ENCODE measurements around the gene DPPA3.

Gene DPPA3

DNA sequence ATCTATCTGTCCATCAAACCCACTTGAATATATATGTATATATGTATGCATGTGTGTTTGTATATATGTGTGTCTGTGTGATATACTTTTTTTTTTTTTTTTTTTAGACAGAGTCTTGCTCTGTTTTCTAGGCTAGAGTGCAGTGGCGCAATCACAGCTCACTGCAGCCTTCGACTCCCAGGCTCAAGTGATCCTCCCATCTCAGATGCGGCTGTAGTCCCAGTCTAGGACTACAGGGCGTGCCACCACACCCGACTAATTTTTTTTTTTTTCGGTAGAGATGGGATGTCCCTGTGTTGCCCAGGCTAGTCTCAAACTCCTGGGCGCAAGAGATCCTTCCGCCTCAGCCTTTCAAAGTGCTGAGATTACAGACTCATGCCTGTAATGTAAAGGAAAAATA, 32.5 kb upstream of the DPPA3 start:
- Histone ChIP-seq H3K27ac (ENCODE audit: insufficient read depth in 1 of 2, low read depth in 1 of 2, low read length in 2 of 2, poor library complexity in 1 of 2, severe bottlenecking in 2 of 2) (no peak overlapping the region), H3K27me3 (replicated peaks in 2 of 5; ENCODE audit: control insufficient read depth in 4 of 5, insufficient read depth in 5 of 5, low read length in 4 of 5) (no peaks in the 10 kb centered on the region), H3K36me3 (ENCODE audit: control insufficient read depth in 4 of 4, insufficient read depth in 4 of 4, low read length in 3 of 4) (no peaks in the 10 kb centered on the region), H3K9me3 (ENCODE audit: control extremely low read depth in 1 of 5, control insufficient read depth in 4 of 5, insufficient read depth in 2 of 5, low read depth in 1 of 5, low read length in 4 of 5) (no peaks in the 10 kb centered on the region), H3K4me3 (ENCODE audit: control insufficient read depth in 1 of 7, extremely low read depth in 1 of 7, insufficient read depth in 4 of 7, low read depth in 2 of 7, low read length in 6 of 7) (no peak overlapping the region), H3K4me1 (ENCODE audit: control extremely low read depth in 1 of 4, control insufficient read depth in 4 of 4, insufficient read depth in 4 of 4, low read length in 3 of 4) (peaks cover 16 to 48% (median 47%) of the 10 kb centered on the region in 4 experiments)
- ChIA-PET POLR2A (no interaction called here), CTCF (interaction anchor here (0.6 to 2.5 kb wide), 6 partner anchors 10 to 266 kb away, joined by 3 to 10 read pairs (median 4); partner anchors contain the start of gene GDF3)
- 90% methylated on average over 8 of the region's 8 CpGs for WGBS (ENCODE audit: insufficient coverage)
- no peak for DNase-seq

DNA sequence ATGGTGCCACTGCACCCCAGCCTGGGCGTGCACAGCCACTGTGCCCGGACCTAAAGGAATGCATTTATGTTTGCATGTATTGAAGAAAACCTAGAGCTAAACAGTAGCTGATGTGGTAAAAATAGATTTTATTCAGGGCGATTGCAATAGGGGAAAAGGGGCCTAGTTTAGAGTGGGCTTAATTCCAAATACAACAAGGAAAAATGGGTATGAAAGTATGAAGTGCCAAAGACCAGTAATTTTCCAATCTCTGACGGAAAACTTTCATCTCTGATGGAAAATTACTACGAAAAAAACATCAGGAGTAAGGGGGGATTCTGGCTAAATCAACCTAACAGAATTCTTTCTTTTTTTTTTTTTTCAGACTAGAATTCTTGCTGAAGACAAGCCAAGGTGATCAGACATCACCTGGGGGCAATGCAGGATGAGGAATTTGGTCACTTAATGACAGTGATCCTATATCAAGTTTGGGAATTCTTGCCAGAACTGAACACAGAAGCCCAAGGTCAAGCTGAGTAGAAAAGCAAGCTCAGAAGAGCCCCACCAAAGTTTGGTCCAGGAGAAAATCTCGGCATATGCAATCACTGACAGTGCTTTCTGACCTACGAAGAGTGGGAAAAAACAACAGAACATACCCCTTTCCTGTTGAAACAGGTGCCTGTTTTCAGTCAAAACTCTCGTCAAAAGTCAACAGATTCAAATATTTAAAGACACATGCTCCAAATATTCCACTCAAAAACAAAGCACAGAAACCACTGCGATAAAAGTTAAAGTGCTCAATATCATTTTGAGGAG, 31.8 kb upstream of the DPPA3 start:
- ChIA-PET POLR2A (no interaction called here), CTCF (interaction anchor here (1.1 kb wide), 1 partner anchor 130 kb away, joined by 4 read pairs; no protein-coding TSS in a partner anchor)
- Histone ChIP-seq H3K27ac (ENCODE audit: insufficient read depth in 1 of 2, low read depth in 1 of 2, low read length in 2 of 2, poor library complexity in 1 of 2, severe bottlenecking in 2 of 2) (no peak overlapping the region), H3K9me3 (ENCODE audit: control extremely low read depth in 1 of 5, control insufficient read depth in 4 of 5, insufficient read depth in 2 of 5, low read depth in 1 of 5, low read length in 4 of 5) (no peaks in the 10 kb centered on the region), H3K4me1 (ENCODE audit: control extremely low read depth in 1 of 4, control insufficient read depth in 4 of 4, insufficient read depth in 4 of 4, low read length in 3 of 4) (peaks cover 14 to 48% (median 47%) of the 10 kb centered on the region in 4 experiments), H3K36me3 (ENCODE audit: control insufficient read depth in 4 of 4, insufficient read depth in 4 of 4, low read length in 3 of 4) (no peaks in the 10 kb centered on the region), H3K27me3 (replicated peaks in 2 of 5; ENCODE audit: control insufficient read depth in 4 of 5, insufficient read depth in 5 of 5, low read length in 4 of 5) (no peaks in the 10 kb centered on the region), H3K4me3 (ENCODE audit: control insufficient read depth in 1 of 7, extremely low read depth in 1 of 7, insufficient read depth in 4 of 7, low read depth in 2 of 7, low read length in 6 of 7) (no peak overlapping the region)
- 100% methylated on average over 4 of the region's 9 CpGs for WGBS (ENCODE audit: insufficient coverage)
- DNase-seq, result no peak

DNA sequence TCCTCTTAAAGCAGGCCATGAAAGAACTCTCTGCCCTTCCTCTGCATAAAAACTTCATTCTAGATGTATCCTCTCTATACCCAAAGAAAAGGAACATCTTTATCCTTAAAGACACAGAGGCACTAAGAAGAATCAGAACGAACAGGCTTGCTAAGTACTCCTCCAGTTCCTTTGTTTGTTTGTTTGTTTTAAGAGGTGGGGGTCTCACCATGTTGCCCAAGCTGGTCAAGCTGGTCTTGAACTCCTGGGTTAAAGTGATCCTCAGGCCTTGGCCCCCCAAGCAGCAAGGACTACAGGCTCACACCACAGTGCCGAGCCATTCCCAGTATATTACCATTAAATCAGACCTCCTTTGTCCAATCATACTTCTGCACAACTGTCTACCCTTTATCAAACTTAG, 29.7 kb upstream of the DPPA3 start:
- DNase-seq, result peak in 1 of 3 donors; percentile 26
- 50% methylated on average over 1 of the region's 2 CpGs for WGBS (ENCODE audit: insufficient coverage)
- H3K27me3 ChIP-seq (replicated peaks in 2 of 5; ENCODE audit: control insufficient read depth in 4 of 5, insufficient read depth in 5 of 5, low read length in 4 of 5), result no peaks in the 10 kb centered on the region
- POLR2A ChIA-PET, result no interaction called here
- H3K4me3 ChIP-seq (ENCODE audit: control insufficient read depth in 1 of 7, extremely low read depth in 1 of 7, insufficient read depth in 4 of 7, low read depth in 2 of 7, low read length in 6 of 7), result no peak overlapping the region
- no peaks in the 10 kb centered on the region for H3K9me3 ChIP-seq (ENCODE audit: control extremely low read depth in 1 of 5, control insufficient read depth in 4 of 5, insufficient read depth in 2 of 5, low read depth in 1 of 5, low read length in 4 of 5)
- no peak overlapping the region for H3K27ac ChIP-seq (ENCODE audit: insufficient read depth in 1 of 2, low read depth in 1 of 2, low read length in 2 of 2, poor library complexity in 1 of 2, severe bottlenecking in 2 of 2)
- H3K4me1 ChIP-seq (ENCODE audit: control extremely low read depth in 1 of 4, control insufficient read depth in 4 of 4, insufficient read depth in 4 of 4, low read length in 3 of 4), result peaks cover 4 to 32% (median 29%) of the 10 kb centered on the region in 4 experiments
- CTCF ChIA-PET, result no interaction called here
- H3K36me3 ChIP-seq (ENCODE audit: control insufficient read depth in 4 of 4, insufficient read depth in 4 of 4, low read length in 3 of 4), result no peaks in the 10 kb centered on the region

DNA sequence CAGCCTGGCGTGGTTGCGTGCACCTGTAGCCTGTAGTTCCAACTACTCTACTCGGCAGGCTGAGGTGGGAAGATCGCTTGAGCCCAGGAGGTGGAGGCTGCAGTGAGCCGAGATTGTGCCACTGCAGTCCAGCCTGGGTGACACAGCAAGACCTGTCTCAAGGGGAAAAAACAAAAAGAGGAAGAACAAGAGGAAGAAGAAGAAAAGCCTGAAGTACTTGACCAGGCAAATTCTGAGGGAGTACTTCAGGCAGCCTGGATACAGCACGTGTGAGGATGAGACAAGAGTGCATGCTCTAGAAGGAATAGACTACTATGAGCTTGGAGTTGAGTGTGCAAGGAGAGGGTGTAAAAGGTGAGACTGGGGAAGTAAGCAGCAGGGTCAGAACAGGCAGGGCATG, 17.4 kb upstream of the DPPA3 start:
- H3K4me1 ChIP-seq (ENCODE audit: control extremely low read depth in 1 of 4, control insufficient read depth in 4 of 4, insufficient read depth in 4 of 4, low read length in 3 of 4), result peaks cover 8 to 31% (median 24%) of the 10 kb centered on the region in 4 experiments
- peak in 1 of 3 donors; percentile 45 for DNase-seq
- POLR2A ChIA-PET, result no interaction called here
- H3K9me3 ChIP-seq (ENCODE audit: control extremely low read depth in 1 of 5, control insufficient read depth in 4 of 5, insufficient read depth in 2 of 5, low read depth in 1 of 5, low read length in 4 of 5), result no peaks in the 10 kb centered on the region
- WGBS (ENCODE audit: insufficient coverage), result 18% methylated on average over 4 of the region's 6 CpGs
- H3K4me3 ChIP-seq (ENCODE audit: control insufficient read depth in 1 of 7, extremely low read depth in 1 of 7, insufficient read depth in 4 of 7, low read depth in 2 of 7, low read length in 6 of 7), result no peak overlapping the region
- H3K27me3 ChIP-seq (replicated peaks in 2 of 5; ENCODE audit: control insufficient read depth in 4 of 5, insufficient read depth in 5 of 5, low read length in 4 of 5), result no peaks in the 10 kb centered on the region
- H3K27ac ChIP-seq (ENCODE audit: insufficient read depth in 1 of 2, low read depth in 1 of 2, low read length in 2 of 2, poor library complexity in 1 of 2, severe bottlenecking in 2 of 2), result no peak overlapping the region
- H3K36me3 ChIP-seq (ENCODE audit: control insufficient read depth in 4 of 4, insufficient read depth in 4 of 4, low read length in 3 of 4), result no peaks in the 10 kb centered on the region
- CTCF ChIA-PET, result interaction anchor here (1.0 to 2.7 kb wide), 4 partner anchors 49 to 115 kb away, joined by 4 to 7 read pairs (median 4); no protein-coding TSS in a partner anchor

DNA sequence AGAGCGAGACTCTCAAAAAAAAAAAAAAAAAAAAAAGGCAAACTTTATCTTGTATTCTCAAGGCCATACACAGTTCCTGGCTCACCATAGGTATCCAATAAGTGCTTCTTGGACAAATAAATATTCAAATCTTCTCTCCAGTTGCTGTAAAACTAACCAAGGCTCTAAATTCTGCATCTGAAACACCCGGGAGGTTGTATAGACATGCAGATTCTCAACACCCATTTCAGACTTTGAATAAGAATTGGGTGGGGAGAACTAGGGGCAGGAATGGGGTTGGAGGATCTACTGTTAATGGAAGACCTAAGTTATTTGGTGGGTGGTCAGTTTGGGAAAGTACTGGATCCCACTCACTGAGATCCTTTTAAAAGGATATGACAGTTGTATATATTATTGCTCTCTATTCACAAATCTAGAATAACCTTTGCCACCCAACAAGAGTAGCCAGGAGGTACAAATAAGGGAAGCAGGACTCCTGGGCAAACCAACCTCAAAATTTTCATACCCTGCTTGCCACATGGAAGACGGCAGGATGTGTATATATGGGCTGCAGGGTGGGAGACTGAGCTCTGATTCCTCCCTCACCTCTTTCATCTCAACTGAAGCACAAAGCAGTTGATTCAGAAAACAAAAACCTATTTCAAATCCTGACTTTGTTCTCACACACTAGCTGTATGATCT, 16.5 kb upstream of the DPPA3 start:
- peak in 2 of 3 donors; percentile 66 to 75 for DNase-seq
- peaks cover 8 to 31% (median 24%) of the 10 kb centered on the region in 4 experiments for H3K4me1 ChIP-seq (ENCODE audit: control extremely low read depth in 1 of 4, control insufficient read depth in 4 of 4, insufficient read depth in 4 of 4, low read length in 3 of 4)
- no peaks in the 10 kb centered on the region for H3K9me3 ChIP-seq (ENCODE audit: control extremely low read depth in 1 of 5, control insufficient read depth in 4 of 5, insufficient read depth in 2 of 5, low read depth in 1 of 5, low read length in 4 of 5)
- peak overlapping the region in 2 of 7 experiments; percentile 64 to 68 for H3K4me3 ChIP-seq (ENCODE audit: control insufficient read depth in 1 of 7, extremely low read depth in 1 of 7, insufficient read depth in 4 of 7, low read depth in 2 of 7, low read length in 6 of 7)
- WGBS (ENCODE audit: insufficient coverage), result 83% methylated on average over 1 of the region's 3 CpGs
- ChIA-PET POLR2A (interaction anchor here (0.6 to 1.6 kb wide), 6 partner anchors 15 to 55 kb away, joined by 3 to 4 read pairs (median 3); no protein-coding TSS in a partner anchor), CTCF (interaction anchor here (1.0 to 2.7 kb wide), 4 partner anchors 17 to 114 kb away, joined by 4 to 10 read pairs (median 6); no protein-coding TSS in a partner anchor)
- H3K27me3 ChIP-seq (replicated peaks in 2 of 5; ENCODE audit: control insufficient read depth in 4 of 5, insufficient read depth in 5 of 5, low read length in 4 of 5), result no peaks in the 10 kb centered on the region
- H3K27ac ChIP-seq (ENCODE audit: insufficient read depth in 1 of 2, low read depth in 1 of 2, low read length in 2 of 2, poor library complexity in 1 of 2, severe bottlenecking in 2 of 2), result no peak overlapping the region
- no peaks in the 10 kb centered on the region for H3K36me3 ChIP-seq (ENCODE audit: control insufficient read depth in 4 of 4, insufficient read depth in 4 of 4, low read length in 3 of 4)

DNA sequence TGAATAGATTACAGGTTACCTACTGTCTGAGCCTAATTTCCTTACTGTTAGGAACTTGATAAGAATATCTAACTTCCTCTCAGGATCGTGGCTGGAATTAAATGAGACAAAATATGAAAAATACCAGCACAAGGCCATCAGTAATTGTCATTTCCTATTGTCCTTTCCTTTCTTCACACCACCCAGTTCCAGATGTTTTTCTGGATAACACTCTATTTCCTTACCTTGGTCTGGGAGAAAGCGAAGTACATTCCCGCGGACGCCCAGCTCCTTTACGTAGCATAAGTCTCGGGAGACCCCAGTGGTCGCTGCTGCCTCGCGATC, 16.0 kb upstream of the DPPA3 start:
- ChIA-PET CTCF (interaction anchor here (1.2 to 2.7 kb wide), 5 partner anchors 11 to 114 kb away, joined by 3 to 10 read pairs (median 4); no protein-coding TSS in a partner anchor), POLR2A (interaction anchor here (0.6 to 1.6 kb wide), 7 partner anchors 15 to 54 kb away, joined by 3 to 4 read pairs (median 3); no protein-coding TSS in a partner anchor)
- 0% methylated on average over 9 of the region's 10 CpGs for WGBS (ENCODE audit: insufficient coverage)
- Histone ChIP-seq H3K4me3 (ENCODE audit: control insufficient read depth in 1 of 7, extremely low read depth in 1 of 7, insufficient read depth in 4 of 7, low read depth in 2 of 7, low read length in 6 of 7) (peak overlapping the region in 5 of 7 experiments; percentile 33 to 68 (median 46)), H3K4me1 (ENCODE audit: control extremely low read depth in 1 of 4, control insufficient read depth in 4 of 4, insufficient read depth in 4 of 4, low read length in 3 of 4) (peaks cover 8 to 31% (median 24%) of the 10 kb centered on the region in 4 experiments), H3K27me3 (replicated peaks in 2 of 5; ENCODE audit: control insufficient read depth in 4 of 5, insufficient read depth in 5 of 5, low read length in 4 of 5) (no peaks in the 10 kb centered on the region), H3K36me3 (ENCODE audit: control insufficient read depth in 4 of 4, insufficient read depth in 4 of 4, low read length in 3 of 4) (no peaks in the 10 kb centered on the region), H3K27ac (ENCODE audit: insufficient read depth in 1 of 2, low read depth in 1 of 2, low read length in 2 of 2, poor library complexity in 1 of 2, severe bottlenecking in 2 of 2) (peak overlapping the region in 1 of 2 experiments; percentile 13), H3K9me3 (ENCODE audit: control extremely low read depth in 1 of 5, control insufficient read depth in 4 of 5, insufficient read depth in 2 of 5, low read depth in 1 of 5, low read length in 4 of 5) (no peaks in the 10 kb centered on the region)
- DNase-seq, result peak; percentile 65 to 78 (median 75)

All from common myeloid progenitor, CD34-positive (primary cell).